ENCODE results near the gene DLG2.

The DLG2 gene

GRCh38 chr11:83836883-83837654, 1790.1 kb downstream of the DLG2 start:
- Histone ChIP-seq H3K4me3 (ENCODE audit: low read depth, low read length) (no peak overlapping the region), H3K9me3 (ENCODE audit: control insufficient read depth, insufficient read depth, low read length) (no peaks in the 10 kb centered on the region), H3K4me1 (ENCODE audit: control insufficient read depth, insufficient read depth, low read length) (peaks cover 2% of the 10 kb centered on the region), H3K27me3 (ENCODE audit: control insufficient read depth, insufficient read depth, low read length) (no peaks in the 10 kb centered on the region), H3K36me3 (ENCODE audit: control insufficient read depth, insufficient read depth, low read length) (no peaks in the 10 kb centered on the region), H3K9ac (ENCODE audit: low read depth, low read length) (no peak overlapping the region)

GRCh38 chr11:83836065-83836464, 1791.1 kb downstream of the DLG2 start:
- H3K36me3 ChIP-seq (ENCODE audit: control insufficient read depth, insufficient read depth, low read length) = no peaks in the 10 kb centered on the region
- H3K4me1 ChIP-seq (ENCODE audit: control insufficient read depth, insufficient read depth, low read length) = peaks cover 2% of the 10 kb centered on the region
- no peaks in the 10 kb centered on the region for H3K27me3 ChIP-seq (ENCODE audit: control insufficient read depth, insufficient read depth, low read length)
- no peak overlapping the region for H3K9ac ChIP-seq (ENCODE audit: low read depth, low read length)
- H3K9me3 ChIP-seq (ENCODE audit: control insufficient read depth, insufficient read depth, low read length) = no peaks in the 10 kb centered on the region
- no peak overlapping the region for H3K4me3 ChIP-seq (ENCODE audit: low read depth, low read length)

GRCh38 chr11:83835423-83835822, 1791.7 kb downstream of the DLG2 start:
- H3K27me3 ChIP-seq (ENCODE audit: control insufficient read depth, insufficient read depth, low read length) = no peaks in the 10 kb centered on the region
- no peak overlapping the region for H3K9ac ChIP-seq (ENCODE audit: low read depth, low read length)
- H3K36me3 ChIP-seq (ENCODE audit: control insufficient read depth, insufficient read depth, low read length) = no peaks in the 10 kb centered on the region
- H3K9me3 ChIP-seq (ENCODE audit: control insufficient read depth, insufficient read depth, low read length) = no peaks in the 10 kb centered on the region
- no peak overlapping the region for H3K4me3 ChIP-seq (ENCODE audit: low read depth, low read length)
- peaks cover 2% of the 10 kb centered on the region for H3K4me1 ChIP-seq (ENCODE audit: control insufficient read depth, insufficient read depth, low read length)

- H3K9ac ChIP-seq (ENCODE audit: low read depth, low read length) = no peak overlapping the region
- no peaks in the 10 kb centered on the region for H3K9me3 ChIP-seq (ENCODE audit: control insufficient read depth, insufficient read depth, low read length)
- H3K4me1 ChIP-seq (ENCODE audit: control insufficient read depth, insufficient read depth, low read length) = peaks cover under 1% of the 10 kb centered on the region
- H3K36me3 ChIP-seq (ENCODE audit: control insufficient read depth, insufficient read depth, low read length) = no peaks in the 10 kb centered on the region
- no peaks in the 10 kb centered on the region for H3K27me3 ChIP-seq (ENCODE audit: control insufficient read depth, insufficient read depth, low read length)
- H3K4me3 ChIP-seq (ENCODE audit: low read depth, low read length) = no peak overlapping the region
Observed at GRCh38 chr11:83831929-83832328, 1795.2 kb downstream of the DLG2 start.

GRCh38 chr11:83827940-83828554, 1799.1 kb downstream of the DLG2 start:
- H3K27me3 ChIP-seq (ENCODE audit: control insufficient read depth, insufficient read depth, low read length) = no peaks in the 10 kb centered on the region
- no peaks in the 10 kb centered on the region for H3K36me3 ChIP-seq (ENCODE audit: control insufficient read depth, insufficient read depth, low read length)
- no peak overlapping the region for H3K4me3 ChIP-seq (ENCODE audit: low read depth, low read length)

GRCh38 chr11:83827520-83827919, 1799.6 kb downstream of the DLG2 start:
- H3K36me3 ChIP-seq (ENCODE audit: control insufficient read depth, insufficient read depth, low read length) = no peaks in the 10 kb centered on the region
- H3K27me3 ChIP-seq (ENCODE audit: control insufficient read depth, insufficient read depth, low read length) = no peaks in the 10 kb centered on the region
- H3K9me3 ChIP-seq (ENCODE audit: control insufficient read depth, insufficient read depth, low read length) = no peaks in the 10 kb centered on the region
- H3K4me3 ChIP-seq (ENCODE audit: low read depth, low read length) = no peak overlapping the region
- H3K9ac ChIP-seq (ENCODE audit: low read depth, low read length) = no peak overlapping the region
- no peaks in the 10 kb centered on the region for H3K4me1 ChIP-seq (ENCODE audit: control insufficient read depth, insufficient read depth, low read length)

More at GRCh38 chr11:83827940-83828554, 1799.1 kb downstream of the DLG2 start:
- no peak overlapping the region for H3K9ac ChIP-seq (ENCODE audit: low read depth, low read length)
- no peaks in the 10 kb centered on the region for H3K9me3 ChIP-seq (ENCODE audit: control insufficient read depth, insufficient read depth, low read length)
- no peaks in the 10 kb centered on the region for H3K4me1 ChIP-seq (ENCODE audit: control insufficient read depth, insufficient read depth, low read length)

- H3K4me1 ChIP-seq (ENCODE audit: control insufficient read depth, insufficient read depth, low read length) = no peaks in the 10 kb centered on the region
- no peaks in the 10 kb centered on the region for H3K27me3 ChIP-seq (ENCODE audit: control insufficient read depth, insufficient read depth, low read length)
- no peak overlapping the region for H3K4me3 ChIP-seq (ENCODE audit: low read depth, low read length)
- H3K36me3 ChIP-seq (ENCODE audit: control insufficient read depth, insufficient read depth, low read length) = no peaks in the 10 kb centered on the region
- no peak overlapping the region for H3K9ac ChIP-seq (ENCODE audit: low read depth, low read length)
- H3K9me3 ChIP-seq (ENCODE audit: control insufficient read depth, insufficient read depth, low read length) = no peaks in the 10 kb centered on the region
Observed at GRCh38 chr11:83826078-83826477, 1801.1 kb downstream of the DLG2 start.

GRCh38 chr11:83823461-83824025, 1803.6 kb downstream of the DLG2 start:
- no peak overlapping the region for H3K4me3 ChIP-seq (ENCODE audit: low read depth, low read length)
- no peaks in the 10 kb centered on the region for H3K4me1 ChIP-seq (ENCODE audit: control insufficient read depth, insufficient read depth, low read length)

GRCh38 chr11:83819931-83820549, 1807.1 kb downstream of the DLG2 start:
- H3K9ac ChIP-seq (ENCODE audit: low read depth, low read length) = no peak overlapping the region
- H3K27me3 ChIP-seq (ENCODE audit: control insufficient read depth, insufficient read depth, low read length) = no peaks in the 10 kb centered on the region
- H3K36me3 ChIP-seq (ENCODE audit: control insufficient read depth, insufficient read depth, low read length) = no peaks in the 10 kb centered on the region
- no peak overlapping the region for H3K4me3 ChIP-seq (ENCODE audit: low read depth, low read length)
- H3K9me3 ChIP-seq (ENCODE audit: control insufficient read depth, insufficient read depth, low read length) = no peaks in the 10 kb centered on the region
- H3K4me1 ChIP-seq (ENCODE audit: control insufficient read depth, insufficient read depth, low read length) = no peaks in the 10 kb centered on the region

More at GRCh38 chr11:83823461-83824025, 1803.6 kb downstream of the DLG2 start:
- Histone ChIP-seq H3K9ac (ENCODE audit: low read depth, low read length) (no peak overlapping the region), H3K36me3 (ENCODE audit: control insufficient read depth, insufficient read depth, low read length) (no peaks in the 10 kb centered on the region), H3K27me3 (ENCODE audit: control insufficient read depth, insufficient read depth, low read length) (no peaks in the 10 kb centered on the region), H3K9me3 (ENCODE audit: control insufficient read depth, insufficient read depth, low read length) (no peaks in the 10 kb centered on the region)

- no peaks in the 10 kb centered on the region for H3K27me3 ChIP-seq (ENCODE audit: control insufficient read depth, insufficient read depth, low read length)
- H3K9me3 ChIP-seq (ENCODE audit: control insufficient read depth, insufficient read depth, low read length) = no peaks in the 10 kb centered on the region
- no peaks in the 10 kb centered on the region for H3K36me3 ChIP-seq (ENCODE audit: control insufficient read depth, insufficient read depth, low read length)
- H3K4me3 ChIP-seq (ENCODE audit: low read depth, low read length) = no peak overlapping the region
- no peaks in the 10 kb centered on the region for H3K4me1 ChIP-seq (ENCODE audit: control insufficient read depth, insufficient read depth, low read length)
- H3K9ac ChIP-seq (ENCODE audit: low read depth, low read length) = no peak overlapping the region
Observed at GRCh38 chr11:83818349-83818748, 1808.8 kb downstream of the DLG2 start.

- H3K4me1 ChIP-seq (ENCODE audit: control insufficient read depth, insufficient read depth, low read length) = no peaks in the 10 kb centered on the region
- no peaks in the 10 kb centered on the region for H3K9me3 ChIP-seq (ENCODE audit: control insufficient read depth, insufficient read depth, low read length)
- no peaks in the 10 kb centered on the region for H3K27me3 ChIP-seq (ENCODE audit: control insufficient read depth, insufficient read depth, low read length)
- no peak overlapping the region for H3K9ac ChIP-seq (ENCODE audit: low read depth, low read length)
- H3K4me3 ChIP-seq (ENCODE audit: low read depth, low read length) = no peak overlapping the region
- no peaks in the 10 kb centered on the region for H3K36me3 ChIP-seq (ENCODE audit: control insufficient read depth, insufficient read depth, low read length)
Observed at GRCh38 chr11:83816572-83817187, 1810.5 kb downstream of the DLG2 start.
